Activated T-cell treated with anti-CD3 and anti-CD28 coated beads, Interleukin-2, amount 50 U/mL, for 4 hours (primary cell): ENCODE measurements around the gene PLCG1. TPM values are rescaled to one million over a fixed set of nuclear protein-coding genes. Genes with fewer than 3 reads are reported as not detected.

Experiments
- ATAC-seq, 2 donors: fragments of 200-7000 bp; cut with Tn5 transposase; one replicate each; pipeline ENCODE4 v1.10.0; 2021
- DNase-seq: peaks from one replicate; pipeline ENCODE4 v3.0.0-alpha.2; 2020
- H3K27me3 Mint-ChIP-seq: one replicate; pipeline ENCODE4 v1.8.0; 2021; ENCODE audit warnings: low read depth, mixed read lengths
- H3K36me3 Mint-ChIP-seq: one replicate; pipeline ENCODE4 v1.8.0; 2022; ENCODE audit warnings: mixed read lengths; ENCODE audit not compliant: insufficient read depth
- H3K4me1 Mint-ChIP-seq: one replicate; pipeline ENCODE4 v1.8.0; 2021; ENCODE audit warnings: low read depth, mixed read lengths
- H3K4me3 Mint-ChIP-seq: one replicate; pipeline ENCODE4 v1.8.0; 2021; ENCODE audit warnings: mild to moderate bottlenecking, moderate library complexity, mixed read lengths
- H3K9me3 Mint-ChIP-seq: one replicate; pipeline ENCODE4 v1.8.0; 2021; ENCODE audit warnings: mixed read lengths
- total RNA-seq, 3 donors: library from RNA; stranded (reverse); gene quantifications; one replicate each; pipeline ENCODE4 v1.2.1, GENCODE V29; 2021

PLCG1 gene
- total RNA-seq, 3 donors from 2014 or later, result 89.1 to 104 (median 91.3) TPM

DNA sequence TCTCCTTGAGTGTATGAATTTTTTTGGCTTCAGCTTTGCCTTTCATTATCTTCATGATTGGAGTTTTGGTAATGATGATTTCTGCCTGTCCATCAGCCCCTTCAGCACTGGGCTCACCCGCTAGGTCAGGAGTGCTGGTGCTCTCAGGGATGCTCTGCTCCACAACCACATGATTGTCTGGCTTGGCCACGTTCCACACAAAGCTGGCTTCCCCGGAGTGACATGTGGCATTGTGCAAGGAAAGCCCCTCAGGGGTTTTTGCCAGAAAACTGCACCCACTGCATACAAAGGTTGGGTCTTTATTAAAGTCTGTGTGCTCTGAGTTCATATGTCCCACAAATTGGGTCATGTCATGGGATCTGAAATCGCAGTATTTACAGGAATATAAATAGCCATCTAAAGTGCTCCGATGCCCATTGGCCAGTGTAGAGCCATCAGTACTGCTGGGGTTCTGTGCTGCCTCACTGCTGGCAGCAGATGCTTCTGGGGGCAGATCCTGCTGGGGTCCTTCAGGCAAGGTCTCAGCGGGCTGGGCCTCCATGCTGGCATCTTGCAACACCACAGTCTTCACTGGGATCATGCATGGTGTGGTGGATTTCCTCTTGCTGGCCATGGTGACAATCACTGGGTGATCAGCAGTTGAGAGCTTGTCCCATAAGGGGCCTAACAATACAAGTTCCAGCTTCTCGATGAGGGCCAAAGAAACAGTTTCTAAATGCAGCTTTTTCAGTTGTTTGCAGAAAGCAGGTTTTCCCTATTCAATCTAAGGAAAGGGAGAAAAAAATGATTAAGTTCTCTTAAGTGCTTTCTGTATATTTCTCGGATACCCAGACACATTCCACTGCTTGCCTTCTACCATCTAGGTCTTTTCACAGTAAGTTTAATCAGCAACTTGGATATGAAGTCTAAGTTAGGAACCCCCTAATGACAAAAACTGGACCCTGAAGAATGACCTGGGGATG lies 67.2 kb downstream of the PLCG1 start:
- Mint-ChIP-seq H3K9me3 (no peaks in the 10 kb centered on the region), H3K27me3 (peaks cover 3% of the 10 kb centered on the region), H3K4me3 (no peak overlapping the region), H3K4me1 (no peaks in the 10 kb centered on the region), H3K36me3 (peaks cover 11% of the 10 kb centered on the region)
- DNase-seq, result no peak
- ATAC-seq, result no peak

DNA sequence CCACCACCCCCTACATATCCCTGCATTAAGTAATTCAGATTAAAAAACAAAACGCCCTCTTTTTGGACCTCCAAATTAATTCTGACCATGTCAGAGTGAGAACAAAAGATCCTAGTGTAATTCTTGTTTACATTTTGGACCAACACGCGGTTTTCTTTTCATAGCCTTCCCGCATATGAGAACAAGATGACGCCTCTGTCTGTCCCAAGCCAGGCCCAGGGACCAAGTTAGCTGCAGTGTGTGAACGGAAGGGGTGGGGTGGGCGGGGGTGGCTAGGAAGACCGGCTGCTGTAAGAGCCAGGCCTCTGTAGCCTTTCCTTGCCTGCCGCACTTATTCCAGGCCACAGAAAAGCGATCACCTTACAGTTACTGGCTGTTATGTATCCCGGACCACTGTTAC lies 68.0 kb downstream of the PLCG1 start:
- DNase-seq (no peak), ATAC-seq (no peak)
- peaks cover 7% of the 10 kb centered on the region for H3K36me3 Mint-ChIP-seq
- no peaks in the 10 kb centered on the region for H3K9me3 Mint-ChIP-seq
- no peaks in the 10 kb centered on the region for H3K4me1 Mint-ChIP-seq
- H3K27me3 Mint-ChIP-seq, result peaks cover 3% of the 10 kb centered on the region
- no peak overlapping the region for H3K4me3 Mint-ChIP-seq

GRCh38 chr20:41213150-41213820 lies 75.9 kb downstream of the PLCG1 start:
- Mint-ChIP-seq H3K4me3 (no peak overlapping the region), H3K36me3 (no peaks in the 10 kb centered on the region), H3K4me1 (peaks cover 9% of the 10 kb centered on the region), H3K27me3 (no peaks in the 10 kb centered on the region), H3K9me3 (no peaks in the 10 kb centered on the region)
- DNase-seq (no peak), ATAC-seq (no peak)

- peaks cover 9% of the 10 kb centered on the region for H3K4me1 Mint-ChIP-seq
- ATAC-seq (no peak), DNase-seq (no peak)
- H3K4me3 Mint-ChIP-seq, result no peak overlapping the region
- H3K27me3 Mint-ChIP-seq, result no peaks in the 10 kb centered on the region
- H3K36me3 Mint-ChIP-seq, result no peaks in the 10 kb centered on the region
- no peaks in the 10 kb centered on the region for H3K9me3 Mint-ChIP-seq
These were observed 76.9 kb downstream of the PLCG1 start for GRCh38 chr20:41214202-41214601.

DNA sequence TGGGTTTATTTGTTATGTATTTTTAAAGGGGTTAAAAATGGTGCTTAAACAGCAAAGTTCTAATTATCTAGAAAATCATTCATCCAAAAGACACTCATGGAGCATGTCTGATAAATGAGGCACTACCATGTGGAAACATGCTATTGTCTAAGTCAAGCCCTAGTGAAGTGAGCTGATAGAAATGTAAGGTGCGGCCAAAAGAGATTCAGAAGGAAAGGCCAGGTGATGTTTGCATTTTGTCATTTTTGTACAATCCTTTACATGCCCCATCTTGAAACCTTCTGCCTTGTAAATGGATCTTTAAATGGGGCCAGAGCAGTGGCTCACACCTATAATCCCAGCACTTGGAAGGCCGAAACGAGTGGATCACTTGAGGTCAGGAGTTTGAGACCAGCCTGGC lies 77.3 kb downstream of the PLCG1 start:
- DNase-seq (no peak), ATAC-seq (no peak)
- no peaks in the 10 kb centered on the region for H3K9me3 Mint-ChIP-seq
- H3K4me3 Mint-ChIP-seq, result no peak overlapping the region
- H3K36me3 Mint-ChIP-seq, result no peaks in the 10 kb centered on the region
- peaks cover 9% of the 10 kb centered on the region for H3K4me1 Mint-ChIP-seq
- H3K27me3 Mint-ChIP-seq, result no peaks in the 10 kb centered on the region

GRCh38 chr20:41217422-41217821 lies 80.1 kb downstream of the PLCG1 start:
- no peaks in the 10 kb centered on the region for H3K27me3 Mint-ChIP-seq
- ATAC-seq, result no peak
- no peak for DNase-seq
- peaks cover 5% of the 10 kb centered on the region for H3K4me1 Mint-ChIP-seq
- no peaks in the 10 kb centered on the region for H3K36me3 Mint-ChIP-seq
- H3K9me3 Mint-ChIP-seq, result no peaks in the 10 kb centered on the region
- H3K4me3 Mint-ChIP-seq, result no peak overlapping the region

DNA sequence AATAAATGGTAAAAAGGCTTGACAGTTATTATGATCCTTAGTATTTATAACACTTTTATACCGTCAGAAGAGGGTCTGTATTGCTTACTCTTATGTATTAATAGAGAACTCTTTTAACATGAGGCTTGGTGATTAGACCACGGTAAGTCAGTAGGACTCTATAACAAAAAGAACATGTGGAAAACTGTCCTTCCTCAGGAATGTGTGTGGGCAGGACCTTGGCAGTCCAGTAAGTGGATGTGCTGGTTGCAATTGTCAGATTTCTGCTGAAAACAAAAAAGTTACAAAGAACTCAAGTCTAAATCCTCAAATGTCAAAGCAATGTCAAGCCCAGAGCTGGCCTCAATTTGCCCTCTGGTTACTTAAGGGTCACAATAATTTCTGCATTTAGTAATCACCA lies 81.1 kb downstream of the PLCG1 start:
- no peak for ATAC-seq
- Mint-ChIP-seq H3K9me3 (no peaks in the 10 kb centered on the region), H3K27me3 (no peaks in the 10 kb centered on the region), H3K36me3 (no peaks in the 10 kb centered on the region), H3K4me1 (no peaks in the 10 kb centered on the region), H3K4me3 (no peak overlapping the region)
- no peak for DNase-seq

DNA sequence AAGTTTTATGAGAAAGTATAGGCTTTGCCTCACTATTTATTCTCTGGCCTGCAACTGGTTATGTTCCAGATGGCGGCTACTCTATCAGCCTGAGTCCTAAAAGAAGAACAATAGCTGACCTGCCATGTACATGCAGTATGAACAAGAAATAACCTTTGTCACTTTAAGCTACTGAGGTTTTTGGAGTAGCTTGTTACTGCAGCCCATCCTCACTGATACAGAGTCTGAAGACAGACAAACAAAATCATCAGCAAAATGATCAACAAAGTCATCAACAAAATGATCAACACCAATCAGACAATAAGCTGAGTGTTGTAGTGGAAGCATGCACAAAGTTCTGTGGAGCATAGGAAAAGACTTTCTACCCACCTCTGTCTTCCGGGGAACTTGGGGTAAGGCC lies 82.5 kb downstream of the PLCG1 start:
- Mint-ChIP-seq H3K36me3 (no peaks in the 10 kb centered on the region), H3K4me1 (no peaks in the 10 kb centered on the region), H3K27me3 (no peaks in the 10 kb centered on the region), H3K9me3 (no peaks in the 10 kb centered on the region), H3K4me3 (no peak overlapping the region)
- ATAC-seq (no peak), DNase-seq (no peak)

GRCh38 chr20:41221614-41222218 lies 84.4 kb downstream of the PLCG1 start:
- H3K9me3 Mint-ChIP-seq, result no peaks in the 10 kb centered on the region
- H3K4me1 Mint-ChIP-seq, result no peaks in the 10 kb centered on the region
- no peaks in the 10 kb centered on the region for H3K27me3 Mint-ChIP-seq
- H3K4me3 Mint-ChIP-seq, result no peak overlapping the region
- H3K36me3 Mint-ChIP-seq, result no peaks in the 10 kb centered on the region
- ATAC-seq (no peak), DNase-seq (no peak)

- H3K4me1 Mint-ChIP-seq, result no peaks in the 10 kb centered on the region
- no peak overlapping the region for H3K4me3 Mint-ChIP-seq
- no peaks in the 10 kb centered on the region for H3K36me3 Mint-ChIP-seq
- H3K27me3 Mint-ChIP-seq, result no peaks in the 10 kb centered on the region
- no peaks in the 10 kb centered on the region for H3K9me3 Mint-ChIP-seq
- ATAC-seq (no peak), DNase-seq (no peak)
These were observed 85.0 kb downstream of the PLCG1 start for GRCh38 chr20:41222296-41222695.

DNA sequence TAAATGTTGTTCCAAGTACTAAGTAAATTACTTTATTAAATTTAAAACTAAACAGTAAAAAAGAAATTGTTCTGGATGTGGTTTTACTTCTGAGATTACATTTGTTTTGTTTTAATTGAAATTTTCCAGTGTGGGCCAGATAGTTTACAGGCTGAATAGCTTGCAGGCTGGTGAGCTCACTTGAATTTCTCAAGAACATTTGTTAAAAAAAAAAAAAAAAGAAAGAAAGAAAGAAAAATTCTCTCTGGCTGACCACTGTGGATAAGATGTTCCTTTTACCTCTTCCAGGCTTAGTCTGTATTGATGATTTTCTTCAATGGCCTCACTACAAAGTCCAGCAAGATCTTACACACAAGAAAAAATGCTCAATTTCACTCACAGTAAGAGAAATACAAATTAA lies 85.4 kb downstream of the PLCG1 start:
- H3K36me3 Mint-ChIP-seq, result no peaks in the 10 kb centered on the region
- no peaks in the 10 kb centered on the region for H3K4me1 Mint-ChIP-seq
- no peaks in the 10 kb centered on the region for H3K9me3 Mint-ChIP-seq
- H3K4me3 Mint-ChIP-seq, result no peak overlapping the region
- ATAC-seq, result no peak
- H3K27me3 Mint-ChIP-seq, result no peaks in the 10 kb centered on the region
- DNase-seq, result no peak

DNA sequence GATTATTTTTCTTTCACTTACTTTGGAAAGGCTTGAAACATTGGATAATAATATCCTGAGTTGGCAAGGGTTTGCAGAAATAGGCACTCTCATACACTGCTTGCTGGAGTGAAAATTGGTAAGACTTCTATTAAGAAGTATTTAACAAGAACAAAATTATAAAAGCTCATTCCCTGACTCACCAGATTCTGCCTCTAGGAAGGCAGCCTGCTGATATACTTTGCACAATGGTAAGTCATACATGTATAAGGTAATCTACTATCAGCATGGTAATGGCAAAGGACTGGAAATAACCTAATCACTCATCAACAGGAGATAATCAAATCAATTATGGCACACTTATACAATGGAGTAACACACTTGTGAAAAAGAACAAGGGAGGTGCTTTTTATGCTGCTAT lies 85.8 kb downstream of the PLCG1 start:
- Mint-ChIP-seq H3K4me3 (no peak overlapping the region), H3K36me3 (no peaks in the 10 kb centered on the region), H3K27me3 (no peaks in the 10 kb centered on the region), H3K4me1 (no peaks in the 10 kb centered on the region), H3K9me3 (no peaks in the 10 kb centered on the region)
- DNase-seq (no peak), ATAC-seq (no peak)

DNA sequence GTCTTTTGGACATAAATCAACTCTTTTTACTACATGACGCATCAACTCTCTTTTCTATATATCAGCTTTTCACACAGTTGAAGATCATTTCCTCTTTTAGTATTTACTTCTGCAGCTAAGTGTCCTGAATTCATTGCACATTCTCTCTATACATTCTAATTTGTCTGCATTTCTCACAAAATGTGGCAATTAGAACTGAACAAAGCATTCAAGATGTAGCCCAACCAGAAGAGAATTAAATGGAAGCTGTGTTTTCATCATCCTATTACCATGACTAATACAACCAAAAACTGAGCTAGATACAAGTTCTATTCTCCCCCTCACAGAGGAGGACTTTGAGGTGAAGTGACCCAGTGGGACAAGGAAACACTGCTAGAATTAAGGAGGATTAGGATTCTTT lies 86.9 kb downstream of the PLCG1 start:
- DNase-seq (no peak), ATAC-seq (no peak)
- H3K4me1 Mint-ChIP-seq, result no peaks in the 10 kb centered on the region
- no peak overlapping the region for H3K4me3 Mint-ChIP-seq
- H3K36me3 Mint-ChIP-seq, result no peaks in the 10 kb centered on the region
- H3K9me3 Mint-ChIP-seq, result no peaks in the 10 kb centered on the region
- no peaks in the 10 kb centered on the region for H3K27me3 Mint-ChIP-seq

GRCh38 chr20:41225091-41225490 lies 87.7 kb downstream of the PLCG1 start:
- H3K27me3 Mint-ChIP-seq, result no peaks in the 10 kb centered on the region
- no peaks in the 10 kb centered on the region for H3K4me1 Mint-ChIP-seq
- no peak overlapping the region for H3K4me3 Mint-ChIP-seq
- no peak for DNase-seq
- H3K9me3 Mint-ChIP-seq, result no peaks in the 10 kb centered on the region
- no peaks in the 10 kb centered on the region for H3K36me3 Mint-ChIP-seq
- ATAC-seq, result no peak

GRCh38 chr20:41226426-41226825 lies 89.1 kb downstream of the PLCG1 start:
- ATAC-seq (no peak), DNase-seq (no peak)
- H3K36me3 Mint-ChIP-seq, result no peaks in the 10 kb centered on the region
- no peaks in the 10 kb centered on the region for H3K27me3 Mint-ChIP-seq
- no peak overlapping the region for H3K4me3 Mint-ChIP-seq
- no peaks in the 10 kb centered on the region for H3K9me3 Mint-ChIP-seq
- peaks cover 2% of the 10 kb centered on the region for H3K4me1 Mint-ChIP-seq
